KBM-7 (cell line): ENCODE results near the gene SRSF9.

Source experiments
- DNase-seq: peaks from one replicate; pipeline ENCODE4 v3.0.0-alpha.2; 2015
- in situ Hi-C: fragments of 300-500 bp; cut with MboI; formaldehyde crosslinking; loops from 2 replicates; pipeline ENCODE4 v1.14.3; 2020; ENCODE audit warnings: low sequenced_read_pairs, low pct_unique_long_range_greater_than_20kb, mixed read lengths

The SRSF9 gene

DNA sequence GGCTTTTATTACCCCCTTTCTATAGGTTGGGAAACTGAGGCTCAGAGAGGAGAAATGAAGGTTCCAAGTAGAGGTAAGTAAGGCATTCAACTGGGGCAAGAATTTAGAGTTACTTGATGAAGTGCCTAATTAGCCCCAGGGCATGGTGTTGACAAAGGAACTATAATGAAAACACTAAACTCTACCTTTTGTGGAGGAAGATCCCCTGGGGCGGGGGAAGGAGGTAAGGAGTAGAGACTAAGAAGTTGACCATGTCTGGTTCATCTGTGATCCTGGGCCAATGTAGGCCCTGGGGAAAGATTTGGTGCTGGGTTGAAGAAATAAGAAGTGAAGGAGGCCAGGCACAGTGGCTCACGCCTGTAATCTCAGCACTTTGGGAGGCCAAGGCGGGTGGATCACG, 47.8 kb downstream of the SRSF9 start:
- DNase-seq, result no peak

DNA sequence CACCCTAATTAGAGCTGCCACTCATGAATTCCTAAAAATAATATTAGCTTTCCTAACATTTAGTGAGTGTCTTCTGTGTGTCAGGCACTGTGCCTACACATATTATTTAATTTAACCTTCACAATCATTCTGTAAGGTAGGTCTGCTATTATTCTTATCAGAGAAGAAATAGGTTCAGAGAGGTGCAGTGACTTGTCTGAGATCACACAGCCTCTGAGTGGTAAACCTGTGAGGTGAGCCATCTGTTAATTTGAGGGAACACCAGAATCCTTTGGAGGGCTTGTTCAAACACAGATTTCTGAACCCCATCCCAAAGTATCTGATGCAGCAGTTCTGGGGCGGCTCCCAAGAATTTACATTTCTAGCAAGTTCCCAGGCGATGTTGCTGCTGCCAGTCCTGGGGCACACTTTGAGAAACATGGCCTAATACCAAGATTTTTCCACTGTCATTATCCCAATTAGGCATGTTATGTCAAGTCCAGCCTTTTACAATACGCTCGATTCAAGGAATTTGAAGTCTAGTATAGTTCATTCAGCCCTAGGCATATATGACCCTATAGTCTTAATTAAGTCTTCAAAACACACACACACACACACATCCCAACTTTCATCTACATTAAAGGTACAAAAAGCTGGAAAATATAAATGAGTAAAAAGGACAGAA, 51.5 kb downstream of the SRSF9 start:
- no peak for DNase-seq
- in situ Hi-C loops, result no loop called here

More for the DNA sequence above, 47.8 kb downstream of the SRSF9 start:
- in situ Hi-C loops, result loop anchor here (10.0 kb wide), 1 partner anchor 67 kb away; no protein-coding TSS in a partner anchor

DNA sequence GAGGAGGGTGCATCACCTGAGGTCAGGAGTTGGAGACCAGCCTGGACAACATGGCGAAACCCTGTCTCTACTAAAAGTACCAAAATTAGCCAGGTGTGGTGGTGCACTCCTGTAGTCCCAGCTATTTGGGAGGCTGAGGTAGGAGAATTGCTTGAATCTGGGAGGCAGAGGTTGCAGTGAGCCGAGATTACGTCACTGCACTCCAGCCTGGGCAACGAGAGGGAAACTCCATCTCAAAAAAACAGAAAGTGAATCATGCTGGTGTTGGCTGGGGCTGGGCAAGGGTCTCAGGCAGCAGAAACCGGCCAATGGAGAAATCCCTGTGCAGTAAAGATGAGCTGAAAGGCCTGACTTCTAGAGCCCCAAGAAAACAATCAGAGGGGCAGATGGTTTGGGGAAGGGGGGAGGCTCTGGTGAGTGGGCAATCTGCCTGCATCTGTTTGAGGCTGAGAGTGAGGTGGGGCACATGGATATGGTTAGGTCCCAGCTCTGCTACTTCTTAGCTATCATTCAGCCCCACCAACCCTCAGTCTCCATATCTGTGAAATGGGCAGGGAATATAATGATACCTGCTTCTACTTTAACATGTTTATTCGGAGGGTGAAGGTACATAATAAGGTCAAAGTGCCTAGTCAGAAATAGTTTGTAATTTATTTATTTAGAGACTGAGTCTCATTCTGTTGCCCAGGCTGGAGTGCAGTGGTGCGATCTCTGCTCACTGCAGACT, 52.9 kb downstream of the SRSF9 start:
- DNase-seq, result no peak
- in situ Hi-C loops, result no loop called here

DNA sequence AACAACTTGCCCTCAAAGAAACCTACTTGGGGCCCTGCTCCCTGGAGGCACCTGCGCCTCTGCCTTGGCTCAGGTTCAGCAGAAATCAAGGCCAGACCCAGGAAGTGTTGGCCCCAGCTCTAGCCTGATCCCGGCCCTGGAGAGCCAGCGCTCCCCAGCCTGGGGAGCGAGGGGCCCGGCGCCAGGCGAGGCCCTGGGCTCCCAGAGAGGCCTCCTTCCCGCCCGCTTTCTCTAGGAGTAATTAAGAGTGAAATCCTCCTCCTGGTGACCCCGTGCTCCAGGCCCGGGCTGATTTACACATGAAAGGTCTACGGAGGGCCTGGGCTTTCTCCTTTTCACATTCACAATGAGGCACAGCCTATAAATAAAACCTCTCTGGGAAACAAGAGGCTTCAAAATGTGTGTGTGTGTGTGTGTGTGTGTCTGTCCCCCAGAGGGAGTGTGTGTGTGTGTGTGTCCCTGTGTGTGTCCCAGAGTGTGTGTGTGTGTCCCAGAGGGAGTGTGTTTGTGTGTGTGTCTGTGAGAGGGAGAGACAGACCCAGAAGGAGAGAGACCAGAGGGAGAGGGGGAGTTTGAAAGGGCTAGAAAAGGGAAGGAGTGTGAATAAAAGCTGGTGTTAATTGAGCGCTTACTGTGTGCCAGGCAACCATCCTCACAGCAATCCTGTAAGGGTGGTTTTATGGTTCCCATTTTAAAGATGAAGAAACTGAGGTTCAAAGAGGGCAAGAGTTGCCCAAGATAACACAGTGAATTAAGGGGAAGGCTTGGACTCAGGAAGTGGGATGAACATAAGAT, 55.5 kb downstream of the SRSF9 start:
- DNase-seq, result no peak
- in situ Hi-C loops, result no loop called here

DNA sequence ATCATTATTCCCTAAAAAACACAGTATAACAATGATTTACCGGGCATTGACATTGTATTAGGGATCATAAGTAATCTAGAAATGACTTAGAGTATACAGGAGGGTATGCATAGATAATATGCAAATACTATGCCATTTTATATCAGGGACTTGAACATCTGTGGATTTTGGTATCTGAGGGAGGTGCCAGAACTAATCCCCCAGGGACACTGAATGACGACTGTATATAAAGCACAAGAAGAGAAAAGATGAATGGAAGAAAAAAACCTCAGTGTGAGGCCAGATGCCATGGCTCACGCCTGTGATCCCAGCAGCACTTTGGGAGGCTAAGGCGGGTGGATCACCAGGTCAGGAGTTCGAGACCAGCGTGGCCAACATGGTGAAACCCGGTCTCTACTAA, 57.1 kb downstream of the SRSF9 start:
- in situ Hi-C loops, result no loop called here
- DNase-seq, result no peak
